WTC11 (cell line): ENCODE measurements around the gene SARS1. TPM values are rescaled to one million over a fixed set of nuclear protein-coding genes. Genes with fewer than 3 reads are reported as not detected.

Source experiments
- ATAC-seq: fragments of 200-7000 bp; cut with Tn5 transposase; 2 replicates; pipeline ENCODE4 v1.10.0; 2021; ENCODE audit warnings: mild to moderate bottlenecking, moderate library complexity
- CTCF ChIA-PET: fragments of 300-600 bp; sonication (Branson Sonifier 250); formaldehyde crosslinking; loops from one replicate; lab custom pipeline; 2021; ENCODE audit warnings: antibody characterized with exemption; lab: Charles Lee
- POLR2A ChIA-PET: fragments of 350-600 bp; sonication (Branson Sonifier 250); formaldehyde crosslinking; loops from one replicate; lab custom pipeline; 2021; ENCODE audit warnings: antibody characterized with exemption; lab: Charles Lee
- DNase-seq: peaks from one replicate; pipeline ENCODE4 v3.0.0; 2021; ENCODE audit warnings: low spot score
- H3K27ac Mint-ChIP-seq: 2 replicates; pipeline ENCODE4 v1.8.0; 2021; ENCODE audit warnings: mixed read lengths
- H3K27me3 Mint-ChIP-seq: 2 replicates; pipeline ENCODE4 v1.8.0; 2021; ENCODE audit warnings: low read depth, mild to moderate bottlenecking, moderate library complexity, mixed read lengths
- H3K36me3 Mint-ChIP-seq: 2 replicates; pipeline ENCODE4 v1.8.0; 2021; ENCODE audit warnings: mixed read lengths
- H3K4me1 Mint-ChIP-seq: 2 replicates; pipeline ENCODE4 v1.8.0; 2022; ENCODE audit warnings: mixed read lengths
- H3K4me3 Mint-ChIP-seq: 2 replicates; pipeline ENCODE4 v1.8.0; 2021; ENCODE audit warnings: mild to moderate bottlenecking, moderate library complexity, mixed read lengths
- H3K9me3 Mint-ChIP-seq: 2 replicates; pipeline ENCODE4 v1.8.0; 2021; ENCODE audit warnings: mixed read lengths
- AFF4 ChIP-seq: sonication (generic); formaldehyde crosslinking; IDR thresholded peaks from 2 replicates; pipeline ENCODE4 v1.8.1; 2023; ENCODE audit warnings: mild to moderate bottlenecking, missing genetic modification reagents, borderline replicate concordance
- ATF1 ChIP-seq: sonication (generic); formaldehyde crosslinking; IDR thresholded peaks from 2 replicates; pipeline ENCODE4 v1.8.1; 2023; ENCODE audit warnings: mild to moderate bottlenecking, moderate library complexity, missing genetic modification reagents
- CBFB ChIP-seq: sonication (generic); formaldehyde crosslinking; IDR thresholded peaks from 2 replicates; pipeline ENCODE4 v1.8.1; 2022; ENCODE audit warnings: mild to moderate bottlenecking, low read depth, missing genetic modification reagents
- E2F1 ChIP-seq: sonication (generic); formaldehyde crosslinking; IDR thresholded peaks from 2 replicates; pipeline ENCODE4 v1.8.0; 2022; ENCODE audit warnings: mild to moderate bottlenecking, missing genetic modification reagents
- ELF4 ChIP-seq: sonication (generic); formaldehyde crosslinking; IDR thresholded peaks from 2 replicates; pipeline ENCODE4 v1.8.1; 2022; ENCODE audit warnings: low read depth, mild to moderate bottlenecking, moderate library complexity, missing genetic modification reagents
- EMX1 ChIP-seq: fragments of 250-450 bp; sonication (Bioruptor Pico); IDR thresholded peaks from 2 replicates; pipeline ENCODE4 v1.8.0; 2021; ENCODE audit warnings: mild to moderate bottlenecking
- FOXP1 ChIP-seq: sonication (generic); formaldehyde crosslinking; IDR thresholded peaks from 2 replicates; pipeline ENCODE4 v1.8.0; 2022; ENCODE audit warnings: missing genetic modification reagents, mild to moderate bottlenecking, moderate library complexity, borderline replicate concordance
- GRHL2 ChIP-seq: fragments of 250-450 bp; sonication (Bioruptor Pico); IDR thresholded peaks from 2 replicates; pipeline ENCODE4 v1.8.0; 2022; ENCODE audit warnings: mild to moderate bottlenecking, moderate library complexity; ENCODE audit not compliant: insufficient replicate concordance, severe bottlenecking
- NFYB ChIP-seq: sonication (generic); formaldehyde crosslinking; conservative IDR thresholded peaks from 2 replicates; pipeline ENCODE4 v1.8.0; 2022; ENCODE audit warnings: low read depth, missing genetic modification reagents
- NR1H2 ChIP-seq: sonication (generic); formaldehyde crosslinking; IDR thresholded peaks from 2 replicates; pipeline ENCODE4 v1.9.0; 2021; ENCODE audit warnings: mild to moderate bottlenecking, moderate library complexity, missing genetic modification reagents
- SOX15 ChIP-seq: fragments of 250-450 bp; sonication (Bioruptor Pico); IDR thresholded peaks from 2 replicates; pipeline ENCODE4 v1.9.0; 2021; ENCODE audit warnings: mild to moderate bottlenecking
- SP1 ChIP-seq: sonication (generic); formaldehyde crosslinking; conservative IDR thresholded peaks from 2 replicates; pipeline ENCODE4 v1.8.1; 2022; ENCODE audit warnings: missing genetic modification reagents
- STAT6 ChIP-seq: sonication (generic); formaldehyde crosslinking; conservative IDR thresholded peaks from 2 replicates; pipeline ENCODE4 v1.8.1; 2023; ENCODE audit warnings: mild to moderate bottlenecking, low read depth, missing genetic modification reagents, moderate library complexity
- ZBTB21 ChIP-seq: sonication (generic); formaldehyde crosslinking; IDR thresholded peaks from 2 replicates; pipeline ENCODE4 v1.8.1; 2023; ENCODE audit warnings: mild to moderate bottlenecking, missing genetic modification reagents, borderline replicate concordance
- ZNF219 ChIP-seq: sonication (generic); formaldehyde crosslinking; IDR thresholded peaks from 2 replicates; pipeline ENCODE4 v1.8.0; 2023; ENCODE audit warnings: missing genetic modification reagents, mild to moderate bottlenecking, borderline replicate concordance
- ZNF396 ChIP-seq: fragments of 250-450 bp; sonication (Bioruptor Pico); IDR thresholded peaks from 2 replicates; pipeline ENCODE4 v1.8.0; 2021; ENCODE audit warnings: mild to moderate bottlenecking, moderate library complexity, borderline replicate concordance
- ZNF416 ChIP-seq: fragments of 250-450 bp; sonication (Bioruptor Pico); IDR thresholded peaks from 2 replicates; pipeline ENCODE4 v1.9.0; 2021; ENCODE audit warnings: mild to moderate bottlenecking, inconsistent platforms
- ZNF512 ChIP-seq: sonication (generic); formaldehyde crosslinking; IDR thresholded peaks from 2 replicates; pipeline ENCODE4 v1.8.1; 2022; ENCODE audit warnings: missing genetic modification reagents, borderline replicate concordance
- ZSCAN18 ChIP-seq: fragments of 250-450 bp; sonication (Bioruptor Pico); IDR thresholded peaks from 2 replicates; pipeline ENCODE4 v2.1.2; 2022; ENCODE audit warnings: mild to moderate bottlenecking, moderate library complexity
- total RNA-seq: library from RNA; stranded (reverse); gene quantifications from 3 replicates; pipeline ENCODE4 v1.2.3, GENCODE V29; 2021

The SARS1 gene
- total RNA-seq, 1 experiment from 2014 or later: 149 TPM

- DNase-seq (no peak), ATAC-seq (no peak)
- POLR2A ChIA-PET: no interaction called here
- no peak overlapping the region; the same call in 1 of the 2 replicates for H3K27ac Mint-ChIP-seq
- H3K36me3 Mint-ChIP-seq: peaks cover 17% of the 10 kb centered on the region
- CTCF ChIA-PET: interaction anchor here (1.0 to 6.0 kb wide), 5 partner anchors 11 to 140 kb away, joined by 3 to 109 read pairs (median 22); a partner anchor contains a TSS
- TF ChIP-seq NR1H2 (CRISPR knock-in tag) (no peak), ZNF512 (CRISPR knock-in tag) (no peak), ELF4 (CRISPR knock-in tag) (no peak), SOX15 (CRISPR knock-in tag) (no peak), STAT6 (no peak), ZNF416 (CRISPR knock-in tag) (no peak), ATF1 (CRISPR knock-in tag) (no peak), ZBTB21 (no peak), ZSCAN18 (CRISPR knock-in tag) (no peak), EMX1 (CRISPR knock-in tag) (no peak), SP1 (CRISPR knock-in tag) (no peak), ZNF396 (CRISPR knock-in tag) (no peak)
- peaks cover 40% of the 10 kb centered on the region for H3K4me1 Mint-ChIP-seq
- H3K9me3 Mint-ChIP-seq: peaks cover 8% of the 10 kb centered on the region; the same call in 1 of the 2 replicates
- no peak overlapping the region for H3K4me3 Mint-ChIP-seq
- peaks cover 26% of the 10 kb centered on the region for H3K27me3 Mint-ChIP-seq
Observed at GRCh38 chr1:109252167-109252892, 38.6 kb downstream of the SARS1 start.

GRCh38 chr1:109252893-109253802, 39.4 kb downstream of the SARS1 start:
- DNase-seq: no peak
- POLR2A ChIA-PET: interaction anchor here (1.0 to 2.7 kb wide), 6 partner anchors 14 to 140 kb away, joined by 3 to 14 read pairs (median 4); partner anchors contain the start of gene SARS1
- peaks cover 8% of the 10 kb centered on the region; the same call in 1 of the 2 replicates for H3K9me3 Mint-ChIP-seq
- H3K4me3 Mint-ChIP-seq: no peak overlapping the region
- CTCF ChIA-PET: interaction anchor here (1.0 to 6.0 kb wide), 21 partner anchors 9 to 279 kb away, joined by 3 to 109 read pairs (median 8); partner anchors contain the start of genes ELAPOR1, PSRC1, SARS1 and SORT1
- peaks cover 38% of the 10 kb centered on the region for H3K4me1 Mint-ChIP-seq
- ATAC-seq: no peak
- peak overlapping the region; percentile 60; the same call in 1 of the 2 replicates for H3K27ac Mint-ChIP-seq
- peaks cover 17% of the 10 kb centered on the region for H3K36me3 Mint-ChIP-seq
- peaks cover 18% of the 10 kb centered on the region for H3K27me3 Mint-ChIP-seq
- no peak for TF ChIP-seq ZSCAN18 (CRISPR knock-in tag)
- no peak for TF ChIP-seq CBFB (CRISPR knock-in tag)
- no peak for TF ChIP-seq AFF4 (CRISPR knock-in tag)
- TF ChIP-seq ZNF416 (CRISPR knock-in tag): no peak
- no peak for TF ChIP-seq GRHL2
- no peak for TF ChIP-seq FOXP1 (CRISPR knock-in tag)
- no peak for TF ChIP-seq E2F1 (CRISPR knock-in tag)
- no peak for TF ChIP-seq ZNF219 (CRISPR knock-in tag)
- TF ChIP-seq NFYB (CRISPR knock-in tag): no peak
- no peak for TF ChIP-seq ATF1 (CRISPR knock-in tag)
